Measurements from ENCODE around the gene BBS9.

- TF ChIP-seq CTCF (IDR thresholded peaks at IDR 0.05) (no peak), POLR2A (IDR thresholded peaks at IDR 0.05) (no peak)
Observed at GRCh38 chr7:33494474-33494873, 365.1 kb downstream of the BBS9 start.

Data from heart left ventricle (tissue), 13 donors.